ENCODE data around the gene BANF1.

- TF ChIP-seq POLR2AphosphoS5 (IDR thresholded peaks at IDR 0.05; ENCODE audit: insufficient read depth, low read depth, low read length) (no peak), POLR2A (IDR thresholded peaks at IDR 0.05; ENCODE audit: low read depth, low read length) (no peak)
These were observed 9.0 kb downstream of the BANF1 start for GRCh38 chr11:66011239-66011784.

Data from endothelial cell of umbilical vein (primary cell).